ENCODE data around the gene SDHA. TPM values are rescaled to one million over a fixed set of nuclear protein-coding genes. Genes with fewer than 3 reads are reported as not detected.
"Not testable (repeated sequence)": the region's sequence is repeated elsewhere in the genome, so short reads cannot be mapped to it uniquely, and the experiment has no call there.

The SDHA gene
- polyA plus RNA-seq, 2 of the 4 experiments (the other 2 are of a cell fraction): 115 to 134 TPM

- WGBS (ENCODE audit: missing lambda C conversion rate): 96% methylated on average over 6 of the region's 6 CpGs
These were observed 5.7 kb downstream of the SDHA start for GRCh38 chr5:223791-224190.

DNA sequence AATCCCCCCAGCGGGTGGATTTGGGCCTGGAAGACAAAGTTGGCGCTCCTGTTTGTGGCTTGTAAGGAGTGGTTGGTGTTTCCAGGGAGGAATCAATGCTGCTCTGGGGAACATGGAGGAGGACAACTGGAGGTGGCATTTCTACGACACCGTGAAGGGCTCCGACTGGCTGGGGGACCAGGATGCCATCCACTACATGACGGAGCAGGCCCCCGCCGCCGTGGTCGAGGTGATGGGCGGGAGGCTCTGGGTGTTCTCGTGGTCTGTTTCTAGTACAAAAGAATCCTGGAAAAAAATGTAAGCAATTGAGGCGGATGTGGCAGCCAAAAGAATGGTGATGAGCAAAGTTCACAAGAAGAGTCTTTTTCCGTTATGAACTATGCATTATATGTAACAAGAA, 7.2 kb downstream of the SDHA start:
- no peaks in the 10 kb centered on the region for H3K9me3 ChIP-seq
- WGBS (ENCODE audit: missing lambda C conversion rate): 95% methylated on average over 14 of the region's 14 CpGs
- H3K4me3 ChIP-seq: no peak overlapping the region
- no peak overlapping the region for H3K27ac ChIP-seq
- ATAC-seq (no peak), DNase-seq (ENCODE audit: low read depth in 1 of 2, low spot score in 1 of 2) (no peak), FAIRE-seq (no peak)
- no peak overlapping the region for H3K4me2 ChIP-seq
- POLR2A ChIA-PET: no interaction called here
- no peak for TF ChIP-seq ZFP36 (IDR thresholded peaks at IDR 0.05; ENCODE audit: borderline replicate concordance, partially characterized antibody)
- no peak for TF ChIP-seq HMGXB4 (CRISPR knock-in tag; IDR thresholded peaks at IDR 0.05; ENCODE audit: borderline replicate concordance)
- CTCF ChIA-PET: no interaction called here
- H3K4me1 ChIP-seq: peaks cover 3% of the 10 kb centered on the region; the same call in 1 of the 3 replicates

More at GRCh38 chr5:223791-224190, 5.7 kb downstream of the SDHA start:
- no peak overlapping the region for H3K27ac ChIP-seq
- ChIA-PET POLR2A (no interaction called here), CTCF (no interaction called here)
- H3K4me1 ChIP-seq: peaks cover 14% of the 10 kb centered on the region
- DNase-seq (ENCODE audit: low read depth in 1 of 2, low spot score in 1 of 2): no peak
- no peak for FAIRE-seq
- H3K9me3 ChIP-seq: no peaks in the 10 kb centered on the region
- no peak overlapping the region for H3K4me3 ChIP-seq
- TF ChIP-seq, protein P1, sequence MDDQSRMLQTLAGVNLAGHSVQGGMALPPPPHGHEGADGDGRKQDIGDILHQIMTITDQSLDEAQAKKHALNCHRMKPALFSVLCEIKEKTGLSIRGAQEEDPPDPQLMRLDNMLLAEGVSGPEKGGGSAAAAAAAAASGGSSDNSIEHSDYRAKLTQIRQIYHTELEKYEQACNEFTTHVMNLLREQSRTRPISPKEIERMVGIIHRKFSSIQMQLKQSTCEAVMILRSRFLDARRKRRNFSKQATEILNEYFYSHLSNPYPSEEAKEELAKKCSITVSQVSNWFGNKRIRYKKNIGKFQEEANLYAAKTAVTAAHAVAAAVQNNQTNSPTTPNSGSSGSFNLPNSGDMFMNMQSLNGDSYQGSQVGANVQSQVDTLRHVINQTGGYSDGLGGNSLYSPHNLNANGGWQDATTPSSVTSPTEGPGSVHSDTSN (IDR thresholded peaks at IDR 0.05): no peak
- no peak for TF ChIP-seq ESRRA (IDR thresholded peaks at IDR 0.05; ENCODE audit: borderline replicate concordance, low read length)
- TF ChIP-seq ZSCAN20 (CRISPR knock-in tag; IDR thresholded peaks at IDR 0.05): no peak
- no peak for TF ChIP-seq KDM1A (IDR thresholded peaks at IDR 0.05; ENCODE audit: low read depth)
- no peak for TF ChIP-seq ELK1 (IDR thresholded peaks at IDR 0.05; ENCODE audit: low read depth, low read length)
- no peak for TF ChIP-seq USF2 (IDR thresholded peaks at IDR 0.05)
- TF ChIP-seq CBX2 (IDR thresholded peaks at IDR 0.05; ENCODE audit: borderline replicate concordance, low read depth): no peak
- TF ChIP-seq ZC3H11A (IDR thresholded peaks at IDR 0.05): no peak
- no peak for TF ChIP-seq MAFK (IDR thresholded peaks at IDR 0.05; ENCODE audit: partially characterized antibody)
- TF ChIP-seq EHMT2 (IDR thresholded peaks at IDR 0.05; ENCODE audit: low read depth): no peak
- TF ChIP-seq E2F6 (IDR thresholded peaks at IDR 0.05; ENCODE audit: borderline replicate concordance, low read depth): no peak
- TF ChIP-seq TP53 (CRISPR knock-in tag; IDR thresholded peaks at IDR 0.05): no peak
- ATAC-seq: no peak
- H3K4me2 ChIP-seq: no peak overlapping the region

- POLR2A ChIA-PET; ATAC-seq; H3K27ac ChIP-seq; H3K4me2 ChIP-seq; H3K4me1 ChIP-seq; H3K4me3 ChIP-seq; FAIRE-seq; H3K9me3 ChIP-seq; DNase-seq (ENCODE audit: low read depth in 1 of 2, low spot score in 1 of 2): not testable (repeated sequence)
- 99% methylated on average over 8 of the region's 17 CpGs for WGBS (ENCODE audit: missing lambda C conversion rate)
- CTCF ChIA-PET: interaction anchor here (0.6 to 0.7 kb wide), 2 partner anchors 29 to 1138 kb away, joined by 3 read pairs; no protein-coding TSS in a partner anchor
These were observed 9.3 kb downstream of the SDHA start for GRCh38 chr5:227375-227774.
